Fibroblast of skin of left biceps (primary cell): ENCODE results near the gene QKI.
A peak's percentile ranks its signal among the peaks of the same experiment; 100 is the strongest.

Source experiments
- DNase-seq, 2 experiments: peaks; one replicate each; pipeline ENCODE4 v3.0.0-alpha.2; 2013; ENCODE audit warnings: low read depth in 2 of 2

The QKI gene

DNA sequence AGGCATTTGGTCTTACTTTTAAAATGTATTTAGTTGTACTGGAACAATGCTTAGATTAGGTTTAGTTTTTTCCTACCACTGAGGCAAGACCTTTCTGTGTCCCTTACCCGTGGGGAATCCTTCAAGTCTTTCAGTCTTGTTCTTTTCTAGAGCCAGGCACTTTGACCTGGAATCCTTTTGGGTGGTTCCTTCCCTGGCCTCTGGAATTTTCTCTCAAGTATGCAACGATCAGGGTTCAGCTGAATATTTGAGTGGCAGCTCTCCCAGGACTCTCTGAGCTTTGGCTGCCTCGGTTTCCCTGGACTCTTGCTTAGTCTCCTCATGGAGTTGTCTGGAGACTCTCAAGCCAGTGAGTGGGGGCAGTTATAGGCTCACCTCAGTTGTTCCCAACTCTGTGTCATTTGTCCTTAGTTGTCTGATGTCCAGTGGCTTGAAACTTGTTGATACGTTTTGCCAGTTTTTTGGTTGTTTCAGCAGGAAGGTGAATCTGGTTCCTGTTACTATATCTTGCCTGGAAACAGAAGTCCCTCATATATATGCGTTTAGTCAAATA, 118.1 kb downstream of the QKI start:
- DNase-seq = no peak

DNA sequence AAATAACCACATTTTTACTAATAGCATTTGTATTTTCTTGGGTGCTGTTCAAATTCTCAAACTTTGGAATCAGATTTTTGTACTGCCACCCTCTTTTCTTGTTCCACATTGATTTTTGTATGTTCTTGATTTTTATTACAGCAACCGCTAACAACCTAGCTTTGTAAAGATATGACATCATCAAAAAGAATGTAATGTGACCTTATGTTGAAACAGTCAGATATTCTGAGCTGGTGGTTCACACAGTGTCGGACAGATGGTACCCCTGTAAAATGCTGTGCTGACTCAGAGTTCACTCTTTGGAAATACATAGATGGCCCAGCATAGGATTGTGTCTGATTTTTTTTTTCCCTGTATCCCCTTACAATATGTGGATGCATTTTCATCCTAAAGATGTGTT, 118.9 kb downstream of the QKI start:
- DNase-seq = peak; percentile 67 to 75

DNA sequence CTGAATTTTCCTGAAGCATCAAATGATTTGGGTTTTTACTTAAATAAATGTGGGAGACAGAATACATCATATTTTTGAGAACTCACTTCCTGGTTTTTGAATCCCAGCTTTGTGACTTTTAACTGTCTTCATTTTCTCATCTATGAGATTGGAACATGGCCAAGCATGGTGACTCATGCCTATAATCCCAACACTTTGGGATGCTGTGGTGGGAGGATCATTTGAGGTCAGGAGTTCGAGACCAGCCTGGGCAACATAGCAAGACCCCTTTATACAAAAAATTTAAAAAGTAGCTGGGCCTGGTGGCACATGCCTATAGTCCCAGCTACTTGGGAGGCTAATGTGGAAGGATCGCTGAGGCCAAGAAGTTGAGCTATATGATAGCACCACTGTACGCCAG, 122.3 kb downstream of the QKI start:
- no peak for DNase-seq

DNA sequence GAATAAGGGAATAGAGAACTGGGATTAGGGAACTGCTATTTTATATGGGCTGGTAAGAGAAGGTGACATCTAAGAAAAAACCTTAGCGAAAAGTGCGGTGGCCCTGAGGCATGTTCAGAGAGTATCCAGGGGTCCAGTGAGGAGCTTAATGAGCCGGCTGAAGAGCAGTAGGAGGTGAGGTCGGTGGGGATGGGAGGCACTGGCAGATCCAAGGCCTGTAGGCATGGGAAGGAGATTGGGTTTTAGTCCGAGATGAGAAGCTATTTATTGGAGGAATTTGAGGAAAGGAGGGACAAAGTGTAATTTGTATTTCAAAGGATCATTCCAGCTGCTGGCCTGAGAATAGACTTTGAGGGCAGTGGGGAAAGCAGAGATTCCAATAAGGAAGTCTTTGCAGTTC, 123.8 kb downstream of the QKI start:
- no peak for DNase-seq

GRCh38 chr6:163539101-163539762, 124.7 kb downstream of the QKI start:
- DNase-seq = no peak

DNA sequence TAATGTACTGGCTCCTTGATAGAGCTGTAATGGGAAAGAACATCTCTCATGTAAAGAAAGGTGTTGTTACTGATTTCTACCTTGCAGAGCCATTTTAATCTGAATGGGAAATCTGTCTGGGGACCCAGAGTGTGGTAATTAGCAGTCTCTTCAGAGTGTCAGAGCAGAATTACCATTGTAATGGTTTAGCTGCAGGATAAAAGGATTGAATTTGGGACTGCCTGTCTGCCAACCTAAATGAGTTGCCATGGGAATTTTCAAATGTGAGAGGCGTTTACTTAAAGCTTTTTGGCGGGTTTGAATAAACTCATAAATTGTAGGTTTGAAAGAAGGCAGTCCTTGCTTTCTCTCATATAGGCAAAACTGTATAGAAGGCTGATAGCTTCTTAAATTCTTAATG, 128.8 kb downstream of the QKI start:
- DNase-seq = no peak

DNA sequence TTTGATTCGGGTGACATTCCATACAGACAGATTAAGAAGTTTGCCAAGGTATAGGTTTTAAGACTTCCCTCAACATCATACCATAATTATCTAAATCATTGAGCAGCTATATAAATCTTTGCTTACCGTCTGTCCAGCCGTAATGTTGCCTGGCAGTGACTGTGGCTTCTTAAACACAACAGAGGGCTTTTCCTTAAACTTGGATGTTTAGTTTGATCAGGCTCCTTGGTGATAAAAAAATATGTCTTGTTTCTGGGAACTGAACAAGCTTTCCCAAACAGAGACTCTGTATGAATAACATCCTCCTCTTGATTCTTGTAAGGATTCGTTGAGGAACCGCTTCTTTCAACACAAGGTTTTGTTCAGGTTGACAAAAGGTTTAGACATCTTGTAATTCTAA, 130.9 kb downstream of the QKI start:
- no peak for DNase-seq

- DNase-seq = no peak
These were observed 132.8 kb downstream of the QKI start for GRCh38 chr6:163547287-163547686.

DNA sequence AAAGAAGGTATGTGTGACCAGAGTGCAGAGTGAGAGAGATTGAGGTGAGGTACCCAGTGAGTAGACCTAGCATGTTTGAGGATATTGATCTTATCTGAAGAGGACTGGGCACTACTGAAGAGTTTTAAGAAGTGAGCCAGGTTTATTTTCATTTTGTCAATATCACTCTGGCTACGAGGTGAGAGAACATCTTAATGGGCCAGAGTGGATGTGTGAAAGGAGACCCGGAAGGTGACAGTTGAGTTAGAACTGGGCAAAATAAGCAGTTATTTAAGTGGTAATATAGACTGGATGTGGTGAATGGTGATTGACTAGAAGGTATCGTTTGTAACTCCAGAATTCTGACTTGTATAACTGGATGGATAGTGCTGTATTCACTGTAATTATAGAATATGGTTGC, 134.1 kb downstream of the QKI start:
- DNase-seq = no peak

DNA sequence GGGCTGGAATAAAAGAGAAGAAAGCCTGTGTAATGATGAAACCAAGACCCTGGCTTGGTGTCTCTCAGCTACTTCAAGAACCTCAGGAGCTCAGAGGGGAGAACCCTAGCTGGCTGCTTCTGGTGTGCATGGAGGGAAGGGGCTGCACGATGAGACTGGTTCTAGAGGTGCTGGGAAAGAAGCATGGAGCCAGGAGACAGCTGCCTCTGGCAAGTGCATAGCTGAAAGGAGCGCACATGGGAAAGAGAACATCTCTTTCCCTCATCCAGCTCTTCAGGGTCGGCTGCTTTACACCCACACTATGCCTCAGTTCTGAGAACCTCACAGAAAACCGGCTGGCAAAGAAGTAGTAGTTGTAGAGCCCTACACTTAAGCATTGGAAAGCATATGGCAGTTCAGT, 139.5 kb downstream of the QKI start:
- DNase-seq = no peak

DNA sequence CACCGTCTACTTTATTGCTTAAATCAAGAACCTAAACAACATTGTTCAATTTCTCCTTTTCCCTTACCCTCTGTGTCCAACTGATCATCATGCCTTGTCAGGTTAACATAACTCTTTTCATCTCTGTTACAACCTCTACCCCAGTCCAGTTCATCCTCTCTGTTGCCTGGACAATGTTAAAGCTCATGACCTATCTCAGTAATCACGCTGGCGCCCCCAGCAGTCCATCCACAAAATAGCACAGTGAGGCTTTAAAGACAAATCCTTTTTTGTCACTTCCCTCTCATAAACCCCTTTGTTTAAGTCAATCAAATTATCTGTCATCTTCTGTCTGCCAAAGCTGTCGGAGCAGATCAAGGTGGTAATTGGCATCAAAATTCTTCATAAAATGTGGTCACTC, 140.1 kb downstream of the QKI start:
- no peak for DNase-seq

DNA sequence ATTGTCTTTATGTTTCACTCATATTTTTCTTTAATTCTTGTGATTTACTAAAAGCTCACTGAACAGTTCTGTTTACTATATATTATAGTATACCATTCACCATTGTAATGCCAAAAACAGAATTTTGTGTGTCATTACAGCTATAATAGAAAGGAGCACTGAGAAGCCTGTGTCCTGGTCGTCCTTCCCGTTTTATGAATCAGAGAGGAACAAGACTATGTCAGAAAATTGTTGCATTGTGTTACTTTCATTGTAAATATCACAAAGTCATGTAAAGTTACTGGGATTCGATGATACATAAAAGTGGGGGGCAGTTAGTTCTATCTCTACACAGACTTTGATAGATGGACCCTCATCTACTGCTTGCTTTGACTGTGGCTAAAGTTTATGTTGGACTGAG, 145.1 kb downstream of the QKI start:
- no peak for DNase-seq

DNA sequence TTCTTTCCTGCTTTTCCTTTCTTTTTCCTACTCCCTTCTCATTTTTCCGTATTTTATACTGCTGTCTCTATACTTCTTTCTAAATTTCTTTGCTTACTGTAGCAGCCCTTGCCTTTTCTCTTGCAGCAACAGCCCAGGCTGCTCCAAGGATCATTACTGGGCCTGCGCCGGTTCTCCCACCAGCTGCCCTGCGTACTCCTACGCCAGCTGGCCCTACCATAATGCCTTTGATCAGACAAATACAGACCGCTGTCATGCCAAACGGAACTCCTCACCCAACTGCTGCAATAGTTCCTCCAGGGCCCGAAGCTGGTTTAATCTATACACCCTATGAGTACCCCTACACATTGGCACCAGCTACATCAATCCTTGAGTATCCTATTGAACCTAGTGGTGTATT, 148.8 kb downstream of the QKI start:
- no peak for DNase-seq

- no peak for DNase-seq
These were observed 150.0 kb downstream of the QKI start for GRCh38 chr6:163564534-163564933.

GRCh38 chr6:163565140-163565539, 150.6 kb downstream of the QKI start:
- no peak for DNase-seq

- DNase-seq = no peak
These were observed 151.5 kb downstream of the QKI start for GRCh38 chr6:163566056-163566455.

DNA sequence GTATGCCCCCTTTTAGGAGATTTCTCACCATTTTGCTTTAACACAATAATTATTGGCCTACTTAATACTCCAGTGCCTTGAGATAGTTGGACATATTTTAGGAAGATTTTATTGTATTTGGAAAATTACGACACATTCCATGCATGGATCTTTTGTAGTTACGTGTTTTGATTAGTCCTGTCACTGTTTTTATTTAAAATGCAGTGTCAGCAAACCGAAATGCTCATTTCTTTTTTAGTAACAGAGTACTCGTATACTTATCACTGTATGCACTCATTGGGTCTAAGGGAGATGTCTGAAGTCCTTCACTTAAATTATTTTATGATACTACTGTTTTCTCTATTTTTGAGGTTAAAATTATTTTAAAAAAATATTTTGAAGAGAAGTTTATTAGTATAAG, 153.8 kb downstream of the QKI start:
- no peak for DNase-seq

DNA sequence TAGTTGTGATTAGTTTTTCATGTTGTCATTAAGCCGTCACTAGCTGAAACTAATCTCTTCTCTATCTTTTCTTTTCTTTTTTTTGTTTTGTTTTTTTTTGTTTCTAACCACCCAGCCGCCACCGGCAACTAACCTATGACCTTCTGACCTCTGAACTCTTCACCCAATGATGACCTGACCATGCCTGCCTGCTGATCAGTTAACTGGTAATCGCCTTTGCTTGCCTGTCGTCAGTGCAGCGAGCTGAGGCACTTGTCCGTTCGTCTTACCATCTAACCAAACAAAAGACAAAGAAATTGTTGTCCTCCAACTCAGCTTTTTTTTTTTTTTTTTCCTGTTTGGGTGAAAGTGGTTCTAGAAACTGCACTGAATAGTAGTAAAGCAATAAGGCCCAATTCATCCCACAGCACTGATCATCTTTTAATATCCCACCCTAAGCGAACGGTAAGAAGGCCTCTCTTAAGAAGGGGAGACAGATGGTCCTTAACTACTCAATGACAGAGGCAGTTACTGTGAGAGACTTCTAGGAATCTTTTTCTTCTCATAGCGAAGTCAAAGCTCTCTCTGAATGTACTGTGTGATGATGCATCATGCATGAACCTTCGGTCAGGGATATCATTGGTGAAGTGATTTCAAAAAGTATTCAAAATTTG, 156.2 kb downstream of the QKI start:
- no peak for DNase-seq

DNA sequence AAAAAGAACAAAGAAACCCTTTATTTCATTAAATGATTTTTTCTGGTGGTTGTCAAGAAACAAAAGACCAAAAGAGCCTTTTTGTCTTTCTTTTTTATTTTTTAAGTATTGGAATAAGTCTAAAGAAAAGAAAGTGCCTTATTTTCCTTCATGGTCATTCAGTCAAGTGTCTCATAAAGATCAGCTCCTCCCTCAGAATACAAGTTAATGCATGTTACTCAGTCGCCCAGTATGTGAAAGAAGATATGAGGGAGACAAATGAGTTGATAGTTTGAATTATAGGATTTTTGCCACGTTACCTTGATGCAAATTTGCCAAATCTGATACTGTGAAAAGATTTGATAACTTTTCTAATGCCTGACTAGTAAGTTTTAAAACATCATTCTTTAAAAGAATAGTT, 157.2 kb downstream of the QKI start:
- DNase-seq = no peak

- no peak for DNase-seq
These were observed 158.1 kb downstream of the QKI start for GRCh38 chr6:163572612-163573011.

- no peak for DNase-seq
These were observed 159.1 kb downstream of the QKI start for GRCh38 chr6:163573503-163574179.

- DNase-seq = no peak
These were observed 161.6 kb downstream of the QKI start for GRCh38 chr6:163576114-163576513.

- no peak for DNase-seq
These were observed 162.9 kb downstream of the QKI start for GRCh38 chr6:163577404-163577803.
